ENCODE data around the gene GMPPB.
"Not testable (repeated sequence)": the region's sequence is repeated elsewhere in the genome, so short reads cannot be mapped to it uniquely, and the experiment has no call there.

GMPPB gene

GRCh38 chr3:49714728-49715550 lies 8.8 kb downstream of the GMPPB start:
- DNase-seq (ENCODE audit: low read depth in 1 of 2, low spot score in 1 of 2), result no peak

DNA sequence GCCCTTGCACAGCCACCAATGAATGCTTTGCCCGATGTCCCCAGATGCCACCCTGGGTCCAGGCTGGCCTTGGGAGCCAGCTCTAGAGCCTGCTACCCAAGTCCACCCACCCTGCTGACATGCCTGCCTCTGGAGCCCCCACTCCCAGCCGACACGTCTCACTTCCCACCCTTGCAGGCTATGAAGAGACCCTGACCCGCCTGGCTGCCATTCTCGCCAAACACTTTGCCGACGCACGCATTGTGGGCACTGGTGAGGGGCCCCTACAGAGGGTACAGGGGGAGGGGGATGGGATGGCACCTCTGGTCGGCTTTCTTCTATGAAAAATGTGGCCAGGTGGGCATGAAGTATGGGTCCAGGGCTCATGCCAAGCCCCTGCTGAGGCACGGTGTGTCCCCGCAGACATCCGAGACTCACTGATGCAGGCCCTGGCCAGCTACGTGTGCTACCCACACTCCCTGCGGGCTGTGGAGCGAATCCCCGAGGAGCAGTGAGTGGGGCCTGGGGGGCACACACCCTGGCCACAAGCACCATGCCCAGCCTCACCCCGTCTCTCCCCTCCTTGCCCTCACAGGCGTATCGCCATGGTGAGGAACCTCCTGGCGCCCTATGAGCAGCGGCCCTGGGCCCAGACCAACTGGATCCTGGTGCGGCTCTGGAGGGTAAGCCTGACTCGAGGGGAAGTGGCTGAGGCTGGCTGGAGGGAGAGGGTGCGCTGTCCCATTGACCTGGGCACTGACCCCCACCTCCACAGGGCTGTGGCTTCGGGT lies 10.2 kb downstream of the GMPPB start:
- DNase-seq (ENCODE audit: low read depth in 1 of 2, low spot score in 1 of 2), result no peak

GRCh38 chr3:49712631-49713317 lies 11.0 kb downstream of the GMPPB start:
- DNase-seq (ENCODE audit: low read depth in 1 of 2, low spot score in 1 of 2), result no peak

DNA sequence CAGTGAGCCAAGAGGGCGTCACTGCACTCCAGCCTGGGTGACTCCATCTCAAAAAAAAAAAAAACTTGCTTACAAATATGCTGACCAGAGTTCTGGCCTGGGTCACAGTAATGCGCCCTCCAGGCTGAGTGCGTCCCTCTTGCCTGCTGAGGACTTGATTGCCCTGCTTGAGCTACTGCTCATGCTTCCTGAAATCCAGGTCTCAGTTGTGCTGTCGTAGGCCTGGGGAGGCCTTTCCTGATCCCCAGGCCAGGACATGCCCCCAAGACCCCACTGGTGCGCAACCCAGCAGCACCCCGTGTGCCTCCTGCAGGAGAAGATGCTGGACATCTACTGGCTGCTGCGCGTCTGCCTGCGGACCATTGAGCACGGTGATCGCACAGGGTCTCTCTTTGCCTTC lies 11.6 kb downstream of the GMPPB start:
- no peak for DNase-seq (ENCODE audit: low read depth in 1 of 2, low spot score in 1 of 2)

- no peak for DNase-seq (ENCODE audit: low read depth in 1 of 2, low spot score in 1 of 2)
Observed at GRCh38 chr3:49711489-49711888, 12.3 kb downstream of the GMPPB start.

DNA sequence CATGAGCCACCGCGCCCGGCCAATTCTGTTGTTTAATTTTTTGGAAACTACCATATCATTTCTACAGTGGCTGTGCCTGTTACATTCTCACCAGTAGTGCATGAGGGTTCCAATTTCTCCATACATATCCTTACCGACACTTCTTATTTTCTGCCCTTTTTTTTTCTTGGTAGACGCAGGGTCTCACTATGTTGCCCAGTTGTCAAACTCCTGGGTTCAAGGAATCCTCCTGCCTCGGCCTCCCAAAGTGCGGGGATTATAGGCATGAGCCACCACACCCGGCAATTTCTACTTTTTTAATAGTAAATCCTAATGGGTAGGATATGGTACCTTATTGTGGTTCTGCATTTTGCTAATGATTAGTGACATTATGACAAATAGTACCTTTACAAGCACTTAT lies 13.9 kb downstream of the GMPPB start:
- DNase-seq (ENCODE audit: low read depth in 1 of 2, low spot score in 1 of 2), result no peak

DNA sequence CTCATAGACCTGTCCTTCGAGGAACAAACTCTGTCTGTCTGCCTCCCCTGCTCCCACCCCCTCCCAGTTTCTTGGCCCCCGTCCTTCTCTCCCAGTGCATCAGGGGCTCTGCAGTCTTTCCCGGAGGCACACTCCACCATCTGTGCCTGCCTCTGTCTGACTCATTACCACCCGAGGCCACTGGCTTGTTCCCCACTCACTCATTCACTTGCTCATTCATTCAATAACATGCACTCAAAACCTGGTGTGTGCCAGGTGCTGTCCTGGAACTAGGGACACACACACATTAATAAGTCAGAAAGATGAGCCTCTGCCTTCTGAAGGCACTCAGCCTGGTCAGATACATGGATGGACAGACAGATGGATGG lies 16.7 kb downstream of the GMPPB start:
- DNase-seq (ENCODE audit: low read depth in 1 of 2, low spot score in 1 of 2), result no peak

DNA sequence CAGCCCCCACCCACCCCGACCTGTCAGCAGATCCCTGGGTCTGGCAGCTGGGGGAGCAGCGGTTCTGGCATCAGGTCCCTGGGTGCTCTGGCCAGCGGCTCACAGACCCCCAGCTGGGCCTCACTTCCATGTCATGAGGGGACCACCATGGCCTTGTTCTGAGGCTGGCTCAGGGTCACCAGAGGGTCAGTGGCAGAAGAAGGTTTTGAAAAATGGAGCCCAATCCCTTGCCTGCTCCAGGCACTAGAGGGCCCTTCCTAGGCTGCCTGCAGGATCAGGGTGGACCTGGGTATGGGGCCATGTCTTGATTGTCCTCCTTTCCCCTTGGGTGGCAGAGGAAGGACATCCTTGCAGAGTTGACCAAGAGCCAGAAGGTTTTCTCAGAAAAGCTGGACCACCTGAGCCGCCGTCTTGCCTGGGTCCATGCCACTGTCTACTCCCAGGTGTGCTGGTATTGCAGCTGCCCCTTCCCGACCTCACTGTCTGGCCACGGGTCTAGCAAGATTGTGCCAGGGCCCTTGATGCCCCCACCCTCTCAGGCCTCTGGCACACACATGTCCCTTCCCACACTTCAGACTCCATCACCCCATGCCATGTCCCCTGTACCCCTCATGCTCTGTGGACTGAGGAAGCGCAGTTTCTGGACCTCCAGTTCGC lies 17.2 kb downstream of the GMPPB start:
- no peak for DNase-seq (ENCODE audit: low read depth in 1 of 2, low spot score in 1 of 2)

DNA sequence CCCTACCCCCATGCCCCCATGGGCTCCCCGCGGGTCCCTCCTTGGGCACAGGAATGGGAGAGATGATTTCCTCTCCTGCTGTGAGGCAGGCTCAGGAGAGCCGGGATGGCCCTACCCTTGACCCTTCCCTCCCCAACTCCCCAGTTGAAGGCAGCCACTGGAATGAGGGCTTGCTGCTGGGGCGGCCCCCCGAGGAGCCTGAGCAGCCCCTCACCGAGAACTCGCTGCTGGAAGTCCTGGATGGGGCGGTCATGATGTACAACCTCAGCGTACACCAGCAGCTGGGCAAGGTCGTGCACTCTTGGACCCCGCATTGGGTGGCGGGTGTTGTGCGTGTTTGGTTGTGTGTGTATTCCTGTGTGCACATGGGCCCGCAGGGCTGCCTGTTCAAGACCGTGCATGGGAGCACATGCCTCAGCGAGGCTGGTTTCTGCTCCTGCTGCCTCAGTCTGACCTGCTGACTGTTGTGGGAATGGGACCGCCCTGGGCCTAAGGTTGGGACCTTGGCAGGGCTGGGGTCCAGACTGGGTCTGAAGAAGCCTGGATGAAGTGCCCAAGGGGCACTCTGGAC lies 18.3 kb downstream of the GMPPB start:
- DNase-seq (ENCODE audit: low read depth in 1 of 2, low spot score in 1 of 2), result no peak

- DNase-seq (ENCODE audit: low read depth in 1 of 2, low spot score in 1 of 2), result no peak
Observed at GRCh38 chr3:49704629-49705028, 19.1 kb downstream of the GMPPB start.

GRCh38 chr3:49703956-49704355 lies 19.8 kb downstream of the GMPPB start:
- DNase-seq (ENCODE audit: low read depth in 1 of 2, low spot score in 1 of 2), result no peak

DNA sequence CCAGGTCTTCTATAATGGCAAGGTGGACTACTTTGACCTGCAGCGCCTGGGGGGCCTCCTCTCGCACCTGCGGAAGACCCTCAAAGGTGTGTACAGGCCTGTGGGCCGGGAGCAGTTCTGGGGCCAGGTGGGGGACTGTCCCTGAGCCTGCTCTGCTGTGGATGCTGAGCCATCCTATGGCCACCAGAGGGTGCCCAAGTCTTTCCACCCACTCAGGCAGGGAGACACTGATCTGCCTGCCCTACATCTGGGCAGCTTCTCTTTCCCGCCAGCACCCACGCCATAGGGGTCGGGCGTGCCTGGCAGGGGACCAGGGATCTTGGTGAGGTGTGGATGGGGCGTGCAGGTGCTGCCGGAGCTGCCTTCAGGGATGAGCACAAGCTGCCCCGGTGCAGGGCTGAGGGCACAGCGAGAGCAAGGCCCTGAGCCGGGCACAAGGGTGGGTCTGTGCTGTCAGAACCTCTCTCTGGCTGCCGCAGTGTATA lies 20.3 kb downstream of the GMPPB start:
- peak; percentile 36 to 44 for DNase-seq (ENCODE audit: low read depth in 1 of 2, low spot score in 1 of 2)

DNA sequence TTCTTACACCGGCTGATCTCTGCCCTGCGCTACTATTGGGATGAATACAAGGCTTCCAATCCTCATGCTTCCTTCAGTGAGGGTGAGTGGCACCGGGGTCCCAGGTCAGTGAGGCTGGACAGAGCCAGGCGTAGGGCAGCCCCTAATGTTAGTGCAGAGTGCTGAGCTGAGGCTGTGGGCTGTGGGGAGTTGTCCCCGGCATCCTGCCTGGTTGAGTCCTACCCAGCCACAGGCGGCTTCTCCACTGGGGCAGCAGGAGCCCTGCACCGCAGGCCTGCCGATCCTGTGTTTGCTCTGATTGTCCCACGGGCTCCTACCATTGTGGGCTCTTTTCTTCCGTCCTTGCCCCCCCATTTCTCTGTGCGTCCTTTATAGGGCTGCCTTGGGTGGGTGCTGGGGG lies 21.1 kb downstream of the GMPPB start:
- no peak for DNase-seq (ENCODE audit: low read depth in 1 of 2, low spot score in 1 of 2)

DNA sequence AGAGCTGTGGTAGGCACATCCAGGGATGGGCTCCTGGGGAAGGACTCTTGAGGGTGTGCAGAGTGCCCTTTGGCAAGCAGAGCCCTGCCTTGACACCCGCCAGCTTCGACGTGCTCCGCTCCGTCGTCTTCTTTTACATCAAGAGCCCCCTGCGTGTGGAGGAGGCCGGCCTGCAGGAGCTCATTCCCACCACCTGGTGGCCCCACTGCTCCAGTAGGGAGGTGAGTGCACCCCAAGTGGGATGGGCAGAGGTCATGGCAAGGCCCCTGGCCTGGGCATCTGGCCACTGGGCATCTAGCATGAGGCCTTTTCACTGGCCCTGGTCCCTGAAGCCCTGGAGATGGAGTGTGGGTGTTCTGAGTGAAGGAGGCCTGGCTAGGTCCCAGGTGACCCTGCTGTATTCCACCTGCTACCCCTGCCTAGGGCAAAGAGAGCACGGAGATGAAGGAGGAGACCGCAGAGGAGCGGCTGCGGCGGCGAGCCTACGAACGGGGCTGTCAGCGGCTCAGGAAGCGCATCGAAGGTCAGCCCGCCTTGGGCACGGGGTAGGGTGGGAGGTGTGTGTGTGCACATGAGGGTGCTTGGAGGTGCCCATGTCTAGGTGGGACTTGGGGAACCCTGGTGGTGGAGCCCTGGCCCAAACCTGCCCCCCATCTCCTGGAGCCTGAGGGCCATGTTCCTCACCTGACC lies 22.2 kb downstream of the GMPPB start:
- DNase-seq (ENCODE audit: low read depth in 1 of 2, low spot score in 1 of 2), result no peak

GRCh38 chr3:49700453-49701128 lies 23.2 kb downstream of the GMPPB start:
- no peak for DNase-seq (ENCODE audit: low read depth in 1 of 2, low spot score in 1 of 2)

GRCh38 chr3:49700014-49700413 lies 23.7 kb downstream of the GMPPB start:
- no peak for DNase-seq (ENCODE audit: low read depth in 1 of 2, low spot score in 1 of 2)

DNA sequence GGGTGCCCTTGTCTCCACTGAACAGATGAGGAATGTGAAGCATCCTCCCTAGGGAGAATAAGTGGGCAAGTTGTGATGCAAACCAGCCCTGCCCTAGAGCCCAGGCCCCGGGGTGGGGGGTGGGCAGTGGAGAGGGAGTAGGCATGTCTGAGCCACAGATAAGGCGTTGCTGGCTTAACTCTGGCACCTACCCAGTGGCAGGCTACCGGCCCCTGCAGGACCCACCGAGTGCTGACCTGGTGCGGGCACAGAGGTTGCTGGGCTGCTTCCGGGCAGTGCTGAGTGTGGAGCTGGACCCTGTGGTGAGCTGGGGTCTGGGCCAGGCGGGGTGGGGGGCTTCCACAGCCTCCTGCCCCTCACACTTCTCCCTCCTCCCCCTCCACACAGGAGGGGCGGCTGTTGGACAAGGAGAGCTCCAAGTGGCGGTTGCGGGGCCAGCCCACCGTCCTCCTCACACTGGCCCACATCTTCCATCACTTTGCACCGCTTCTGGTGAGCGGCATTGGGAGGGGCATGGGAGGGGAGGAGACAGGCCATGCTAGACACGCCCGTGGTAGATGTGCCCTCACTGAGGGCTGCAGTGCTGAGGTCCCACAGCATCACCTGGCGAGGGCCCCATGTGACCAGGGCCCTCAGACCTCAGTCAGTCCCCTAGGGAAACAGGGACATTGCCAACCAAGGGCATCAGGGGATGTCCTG lies 24.3 kb downstream of the GMPPB start:
- DNase-seq (ENCODE audit: low read depth in 1 of 2, low spot score in 1 of 2), result no peak

GRCh38 chr3:49695350-49696015 lies 28.3 kb downstream of the GMPPB start:
- not testable (repeated sequence) for DNase-seq (ENCODE audit: low read depth in 1 of 2, low spot score in 1 of 2)
